NCI-H2107 treated with DMSO at 0.1 percent for 48 hours (cell line): ENCODE data around the gene TRERF1.

Source experiments
- DNase-seq: peaks from one replicate; lab custom pipeline; 2025; ENCODE audit not compliant: unreplicated experiment; lab: John Stamatoyannopoulos, UW

The TRERF1 gene

DNA sequence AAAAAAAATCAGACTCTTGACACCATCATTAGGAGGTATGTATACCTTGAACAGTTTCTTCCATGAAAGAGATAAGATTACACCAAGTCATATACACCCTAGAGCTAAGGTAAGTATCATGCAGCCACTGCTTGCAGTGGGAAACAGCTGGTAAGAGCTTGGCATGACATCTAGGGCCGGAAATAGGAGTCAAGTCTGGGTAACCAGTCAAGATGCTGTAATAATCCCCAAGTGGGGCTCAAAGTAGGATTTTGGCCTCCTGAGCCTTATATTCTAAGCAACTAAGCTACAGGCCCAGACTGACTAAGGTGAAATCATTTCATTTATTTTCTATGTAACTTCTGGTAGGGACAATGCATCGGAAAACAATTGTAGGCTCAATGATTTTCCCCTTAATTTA is 23.9 kb downstream of the TRERF1 start:
- DNase-seq: no peak

DNA sequence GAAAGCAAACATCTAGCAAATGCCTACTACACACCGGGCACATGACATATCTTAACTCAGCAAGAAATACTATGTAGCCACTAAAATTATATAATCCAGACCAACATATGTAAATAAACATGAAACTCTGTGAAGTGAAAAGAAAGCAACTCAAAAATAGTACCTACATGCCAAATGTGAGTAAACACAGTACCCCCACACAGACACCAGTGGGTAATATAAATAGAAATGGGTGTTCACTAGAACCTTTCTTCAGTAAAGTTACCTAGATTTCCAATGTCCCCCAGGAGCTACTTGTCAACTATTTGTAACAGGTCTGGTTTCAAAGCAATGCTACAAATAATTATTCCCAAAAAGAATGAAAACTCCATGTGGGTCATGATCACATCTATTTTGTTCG is 25.5 kb downstream of the TRERF1 start:
- DNase-seq: no peak

DNA sequence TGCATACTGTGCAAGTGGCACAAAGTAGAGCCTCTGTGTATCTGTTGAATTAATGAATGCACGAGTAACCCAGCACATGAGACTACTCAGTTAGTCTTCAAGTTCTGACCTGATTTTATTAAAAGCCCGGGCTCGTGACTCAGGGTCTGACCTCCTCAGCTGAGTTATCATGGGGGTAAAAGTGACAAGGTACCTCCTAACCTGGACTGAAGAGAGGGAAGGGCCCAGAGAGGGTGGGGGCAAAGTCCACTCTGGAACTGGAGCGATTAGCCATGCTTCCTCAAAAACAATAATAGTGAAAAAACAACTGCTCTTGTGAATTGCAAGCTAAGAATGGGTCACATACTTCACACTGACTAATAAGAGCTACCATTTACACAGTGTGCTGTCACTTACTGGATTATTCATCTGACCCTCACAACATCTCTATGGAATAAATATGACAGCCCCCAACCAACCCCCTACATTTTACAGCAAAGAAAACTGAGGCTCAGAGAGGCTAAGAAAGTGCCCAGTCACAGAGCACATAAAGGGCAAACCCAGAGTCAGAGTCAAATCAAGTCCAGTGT is 26.7 kb downstream of the TRERF1 start:
- no peak for DNase-seq

DNA sequence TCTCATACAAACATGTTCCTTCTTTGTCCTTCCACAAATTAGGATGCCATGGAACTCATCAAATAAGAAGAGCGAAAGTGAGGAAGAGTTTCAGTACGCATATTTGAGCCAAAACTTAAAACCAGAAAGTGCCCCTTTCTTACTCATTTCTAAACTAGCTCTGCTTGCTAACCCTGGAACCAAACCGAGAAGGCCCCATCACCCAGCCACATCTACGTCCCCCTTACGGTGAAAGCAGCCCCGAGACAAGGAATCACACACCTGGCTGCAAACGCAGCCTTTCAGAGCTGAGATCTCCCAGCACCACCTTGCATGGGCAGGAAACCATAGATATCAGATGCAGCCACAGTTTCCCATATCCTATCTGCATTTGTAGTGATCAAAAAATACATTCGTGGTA is 28.5 kb downstream of the TRERF1 start:
- DNase-seq: no peak

DNA sequence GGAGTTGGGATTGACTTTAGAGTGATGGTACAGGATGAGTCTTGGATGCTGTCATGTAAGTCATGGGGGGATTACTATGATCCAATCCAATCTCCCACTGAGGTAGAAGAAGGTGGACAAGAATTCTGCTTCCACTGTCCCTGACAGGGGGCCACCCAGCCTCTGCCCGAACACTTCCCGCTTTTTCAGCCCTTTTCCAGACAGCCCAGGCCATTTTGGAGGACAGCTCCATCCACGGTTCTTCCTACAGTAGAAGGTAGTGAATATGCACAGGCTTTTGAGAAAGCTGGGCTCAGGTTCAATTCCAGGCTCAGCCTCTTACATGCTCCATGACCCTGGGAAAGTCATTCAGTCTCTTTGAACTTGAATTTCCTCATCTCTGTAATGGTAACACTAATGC is 31.0 kb downstream of the TRERF1 start:
- DNase-seq: no peak

DNA sequence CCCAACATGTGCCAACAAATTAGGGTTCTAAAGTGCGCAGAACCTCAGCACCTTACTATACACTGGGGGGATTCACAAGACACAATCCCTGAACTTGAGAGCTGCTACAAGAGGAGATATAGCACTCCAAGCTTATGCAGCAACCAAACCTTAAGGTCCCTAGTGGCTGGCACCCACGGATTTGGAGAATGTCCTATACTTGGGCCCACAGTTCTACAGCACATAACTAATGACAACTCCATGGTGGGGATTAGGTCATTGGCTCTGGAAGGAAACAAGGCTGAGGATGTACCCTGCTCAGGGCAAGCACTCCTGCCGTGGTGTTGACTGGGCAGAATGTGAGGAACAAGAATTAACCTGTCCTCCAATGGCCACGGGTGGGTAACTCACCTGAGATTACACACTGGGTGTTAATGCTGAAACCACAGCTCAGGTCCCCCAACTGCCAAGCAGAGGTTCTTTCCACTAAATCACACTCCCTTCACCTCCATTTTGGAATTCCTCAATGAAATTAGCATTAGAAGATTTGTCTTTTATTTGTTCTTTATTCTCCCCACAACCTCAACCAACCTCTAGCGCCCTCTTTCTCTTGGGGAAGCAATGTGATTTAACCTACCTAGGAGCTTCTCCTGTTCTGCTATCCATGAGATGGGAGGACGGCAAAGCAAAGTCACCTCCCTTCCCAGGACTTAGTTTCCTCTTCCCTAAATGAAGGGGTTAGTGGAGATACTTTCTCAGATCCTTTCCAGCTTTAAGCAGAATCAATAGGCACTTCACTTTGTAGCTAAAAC is 32.0 kb downstream of the TRERF1 start:
- DNase-seq: no peak

DNA sequence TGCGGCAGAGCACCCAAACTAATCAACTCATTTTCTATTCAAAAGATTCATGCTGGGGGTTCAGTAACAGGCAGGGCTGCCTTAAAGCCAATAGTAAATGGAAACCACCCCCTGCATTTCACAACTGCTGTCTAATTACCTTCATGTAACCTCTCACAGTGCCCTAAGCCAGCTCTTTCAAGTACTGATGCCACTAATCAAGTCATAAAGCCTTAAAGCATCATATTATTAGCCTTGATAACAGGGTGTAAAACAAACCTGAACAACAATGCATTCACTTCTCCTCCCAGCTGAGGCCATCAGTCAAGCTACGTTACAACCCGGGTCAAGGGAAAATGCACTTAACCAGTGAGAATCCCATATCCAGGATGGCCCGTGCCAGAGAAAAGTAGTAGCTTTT is 33.0 kb downstream of the TRERF1 start:
- no peak for DNase-seq

DNA sequence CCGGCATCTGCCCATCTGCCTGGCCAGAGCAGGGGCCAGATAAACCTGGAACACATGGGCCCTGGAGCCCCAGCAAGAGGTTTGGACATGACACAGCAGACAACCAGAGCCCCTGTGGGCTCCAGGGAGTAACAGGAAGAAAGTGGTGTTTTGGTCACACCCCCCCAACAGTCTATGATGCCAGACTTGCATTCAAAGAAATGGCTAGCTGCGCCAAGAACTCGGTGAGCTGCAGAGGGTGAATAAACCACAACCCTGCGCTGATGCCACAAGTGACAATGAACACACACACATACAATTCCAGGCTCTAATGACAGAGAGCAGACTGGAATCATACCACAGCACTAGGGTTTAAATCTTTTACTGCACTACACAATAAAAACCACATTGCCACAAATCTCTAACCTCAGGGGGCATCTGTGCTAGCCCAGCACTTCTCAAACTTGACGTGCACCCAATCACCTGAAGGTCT is 34.0 kb downstream of the TRERF1 start:
- peak; percentile 23 for DNase-seq

DNA sequence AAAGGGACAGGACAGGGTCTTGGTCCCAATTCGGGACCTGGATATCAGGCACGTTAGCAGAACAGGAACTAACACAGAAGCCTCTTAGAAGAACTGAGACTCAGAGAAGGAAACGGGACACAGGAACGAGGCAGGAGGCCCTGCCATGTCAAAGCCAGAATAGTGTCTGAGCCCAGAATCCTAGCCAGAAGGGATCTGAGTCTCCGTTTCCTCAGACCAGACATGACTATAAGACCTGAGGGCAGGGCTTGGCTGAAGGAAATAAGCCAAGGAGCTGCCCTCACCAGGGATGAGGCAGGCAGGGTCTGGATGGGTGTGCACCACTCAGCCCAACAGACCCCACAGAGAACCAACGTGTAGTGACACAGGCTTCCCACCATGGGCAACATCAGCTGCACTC is 40.3 kb downstream of the TRERF1 start:
- no peak for DNase-seq

DNA sequence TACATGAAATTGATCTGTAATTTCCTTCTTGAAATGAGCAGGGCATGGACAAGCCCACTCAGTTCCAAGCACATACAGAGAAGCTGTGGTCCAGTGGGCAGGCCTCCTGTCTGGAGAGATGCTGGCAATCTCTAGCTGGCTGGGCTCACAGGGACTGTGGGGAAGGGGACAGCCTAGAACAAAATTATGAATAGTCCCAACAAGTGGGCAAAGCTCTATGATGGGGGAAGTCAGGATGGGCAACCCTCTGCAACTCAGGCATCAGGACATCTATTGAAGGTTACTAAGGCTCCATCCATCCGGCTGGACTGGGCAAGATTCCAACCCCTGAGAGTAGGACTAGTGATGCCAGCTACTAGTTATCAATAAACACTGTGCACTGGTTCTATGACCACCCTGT is 40.9 kb downstream of the TRERF1 start:
- DNase-seq: no peak

DNA sequence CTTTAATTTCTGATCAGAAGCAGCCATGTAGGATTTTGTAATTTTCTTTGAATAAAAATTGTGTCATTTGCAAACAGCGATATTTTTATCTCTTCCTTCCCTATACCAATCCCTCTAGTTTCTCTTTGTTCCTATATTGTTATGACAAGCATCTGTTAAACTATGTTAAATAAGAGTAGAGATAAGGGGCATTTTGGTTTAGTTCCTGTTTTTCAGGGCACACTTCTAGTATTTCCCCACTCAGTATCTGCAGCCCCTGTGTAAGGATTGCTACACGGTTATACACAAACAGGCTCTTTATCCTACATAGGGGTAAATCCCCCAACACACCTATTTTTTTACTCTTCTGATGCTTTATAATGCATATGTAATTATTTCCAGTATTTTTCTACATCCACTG is 42.1 kb downstream of the TRERF1 start:
- DNase-seq: no peak

DNA sequence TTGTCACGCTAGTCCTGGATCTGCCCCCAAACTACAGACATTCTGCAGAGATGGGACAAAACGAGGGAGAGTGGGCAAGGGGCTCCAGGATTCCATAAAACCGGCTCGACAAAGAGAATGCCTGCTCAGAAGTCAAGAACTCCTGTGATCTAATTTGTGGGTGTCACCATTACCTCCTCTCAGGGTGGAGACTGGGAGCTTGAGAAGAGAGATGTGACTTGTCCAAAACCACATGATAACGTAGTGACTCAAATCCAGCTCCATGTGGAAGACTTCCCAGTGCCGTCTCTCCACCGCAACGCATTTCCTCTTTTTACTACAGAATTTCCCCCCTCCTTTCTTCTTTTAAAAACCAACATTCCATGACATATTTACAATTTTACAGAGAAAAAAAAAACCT is 44.3 kb downstream of the TRERF1 start:
- DNase-seq: no peak

DNA sequence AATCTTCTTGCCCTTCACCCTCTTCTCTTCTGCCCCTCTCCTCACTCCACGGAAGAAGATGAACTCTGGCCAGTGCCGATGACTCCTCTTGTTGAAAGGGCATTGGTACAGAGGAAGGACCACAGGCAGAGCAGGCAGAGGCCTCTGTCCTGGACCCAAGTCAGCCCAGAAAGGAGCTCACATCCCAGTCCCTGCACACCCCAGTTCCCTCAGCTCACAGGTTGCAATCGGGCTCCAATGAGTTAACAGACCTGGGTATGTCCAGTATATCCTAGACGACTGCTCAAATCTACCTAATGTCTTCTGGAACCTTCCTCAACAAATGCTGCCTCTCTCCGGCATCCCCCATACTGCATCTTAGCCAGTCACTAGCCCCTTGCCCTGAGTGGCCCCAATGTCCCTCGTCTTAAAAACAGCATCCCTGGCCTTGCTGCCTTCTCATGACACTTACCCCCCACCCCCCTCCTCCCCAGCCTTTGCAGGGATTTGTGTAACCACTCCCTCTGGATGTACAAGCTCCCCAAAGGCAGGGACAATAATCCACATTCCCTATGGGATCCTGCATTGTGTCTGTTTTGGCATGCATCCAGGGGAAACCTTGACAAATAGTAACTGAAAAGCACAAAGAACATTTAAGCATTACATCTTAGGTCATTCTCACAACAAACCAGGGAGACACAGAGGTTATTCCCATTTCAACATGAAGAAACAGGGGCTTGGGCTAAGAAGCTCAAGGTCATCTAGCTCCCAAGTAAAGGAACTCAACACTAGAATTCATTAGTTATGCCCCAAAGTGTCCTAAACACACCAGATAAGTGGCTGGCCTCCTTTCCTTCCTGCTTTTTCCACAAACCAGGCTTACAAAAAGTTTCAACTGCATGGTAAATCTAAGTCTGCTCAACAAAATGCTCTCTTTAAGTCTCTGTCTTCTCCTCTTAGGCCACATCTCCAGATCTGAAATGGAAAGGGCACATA is 45.1 kb downstream of the TRERF1 start:
- DNase-seq: no peak

DNA sequence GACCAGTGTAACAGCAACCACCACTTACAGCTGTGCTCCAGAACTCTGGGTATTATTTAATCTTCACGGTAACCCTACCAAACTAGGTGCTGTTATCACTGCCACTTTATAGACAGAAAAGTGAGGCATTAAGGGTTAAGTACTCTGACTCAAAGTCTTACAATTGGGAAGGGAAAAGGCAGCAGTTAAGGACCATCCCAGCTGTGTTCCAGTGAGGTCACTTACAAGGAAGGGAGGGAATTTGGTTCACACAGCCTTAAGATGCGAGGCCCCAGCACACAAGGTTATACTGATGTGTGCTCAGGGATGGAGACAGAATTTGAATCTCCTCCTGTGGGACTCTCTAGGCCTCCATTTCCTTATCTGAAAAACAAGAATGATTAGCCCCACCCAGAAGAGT is 46.7 kb downstream of the TRERF1 start:
- no peak for DNase-seq

DNA sequence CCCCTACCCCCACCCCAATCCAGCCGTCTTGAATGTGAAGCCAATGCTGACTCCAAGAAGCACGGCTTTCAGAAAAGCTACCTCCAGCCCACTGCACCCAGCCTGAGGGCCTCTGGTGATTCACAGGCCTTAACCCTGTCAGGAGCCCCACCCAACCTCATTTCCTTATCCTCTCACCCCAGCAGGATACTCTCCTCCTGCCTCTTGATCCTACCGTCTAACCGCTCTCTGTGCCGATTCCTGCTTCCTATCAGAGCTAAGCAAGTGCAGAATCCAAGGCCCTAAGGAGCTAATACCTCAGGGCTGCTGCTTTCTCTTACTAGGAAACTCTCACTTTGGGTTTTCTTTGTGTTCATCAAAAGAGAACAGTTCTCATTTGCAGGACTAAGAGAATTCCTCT is 47.2 kb downstream of the TRERF1 start:
- no peak for DNase-seq

DNA sequence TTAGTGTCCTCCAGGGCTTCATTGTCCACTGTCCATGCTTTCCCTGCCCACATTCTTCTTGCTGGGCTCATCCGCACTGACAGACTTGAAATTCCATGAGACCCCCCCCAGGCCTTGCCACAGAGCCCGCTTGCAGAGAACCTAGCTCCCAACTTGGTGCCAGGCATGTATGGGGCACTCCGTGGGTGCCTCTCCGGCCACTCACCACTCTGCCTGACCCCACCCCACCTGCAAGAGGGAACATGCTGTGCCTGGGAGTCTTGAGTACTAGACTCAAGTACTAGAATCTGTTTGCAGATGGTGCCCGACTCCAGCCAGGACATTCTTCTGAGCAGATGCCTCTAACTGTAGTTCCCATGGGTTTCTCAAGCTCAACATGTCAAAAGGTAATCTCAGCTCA is 47.9 kb downstream of the TRERF1 start:
- DNase-seq: no peak

DNA sequence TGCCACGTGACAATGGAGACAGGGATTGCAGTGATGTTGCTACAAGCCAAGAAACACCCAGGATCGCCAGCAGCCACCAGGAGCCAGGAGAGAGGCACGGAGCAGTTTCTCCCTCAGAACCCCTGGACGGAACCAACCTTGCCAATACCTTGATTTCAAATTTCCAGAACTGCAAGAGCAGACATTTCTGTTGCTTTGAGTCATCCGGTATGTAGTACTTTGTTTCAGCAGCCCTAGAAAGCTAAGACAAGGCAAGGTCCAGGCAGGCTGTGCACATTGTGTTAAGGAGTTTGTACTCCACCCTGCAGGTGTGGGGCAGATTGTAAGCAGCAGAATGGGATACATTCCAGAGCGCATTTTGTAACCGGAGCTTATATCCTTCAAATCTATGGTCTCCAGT is 48.3 kb downstream of the TRERF1 start:
- DNase-seq: no peak

DNA sequence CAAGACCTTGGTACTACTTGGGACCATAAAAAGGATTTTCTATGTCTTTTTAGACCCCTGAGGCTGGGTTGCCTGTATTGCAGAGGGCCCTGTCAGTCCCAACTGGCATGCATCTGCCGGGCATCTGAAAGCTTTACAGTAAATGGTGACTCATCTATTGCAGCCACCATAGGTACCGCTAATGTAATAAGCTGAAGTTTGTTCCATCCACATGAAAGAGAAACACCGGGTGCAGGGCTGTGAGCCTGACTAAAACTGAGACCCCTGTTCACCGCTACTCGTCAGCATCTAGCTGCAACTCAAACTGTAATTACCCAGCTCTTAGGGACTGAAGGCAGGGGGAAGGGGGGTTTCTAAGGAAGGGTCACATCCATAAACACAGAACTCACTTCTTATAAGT is 49.5 kb downstream of the TRERF1 start:
- no peak for DNase-seq

DNA sequence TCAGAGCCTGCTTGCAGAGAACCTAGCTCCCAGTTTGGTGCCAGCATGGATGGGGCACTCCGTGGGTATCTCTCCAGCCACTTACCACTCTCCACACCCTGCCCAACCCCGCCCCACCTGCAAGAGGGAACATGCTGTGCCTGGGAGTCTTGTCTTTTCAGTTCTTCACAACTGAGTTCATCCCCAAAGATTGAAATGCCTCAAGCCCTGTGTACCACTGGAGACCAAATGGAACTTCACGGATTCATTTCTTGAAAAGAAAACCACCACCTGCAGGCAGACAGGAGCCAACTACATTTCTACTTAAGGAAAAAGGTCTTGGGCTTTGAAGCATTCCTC is 50.1 kb downstream of the TRERF1 start:
- no peak for DNase-seq

DNA sequence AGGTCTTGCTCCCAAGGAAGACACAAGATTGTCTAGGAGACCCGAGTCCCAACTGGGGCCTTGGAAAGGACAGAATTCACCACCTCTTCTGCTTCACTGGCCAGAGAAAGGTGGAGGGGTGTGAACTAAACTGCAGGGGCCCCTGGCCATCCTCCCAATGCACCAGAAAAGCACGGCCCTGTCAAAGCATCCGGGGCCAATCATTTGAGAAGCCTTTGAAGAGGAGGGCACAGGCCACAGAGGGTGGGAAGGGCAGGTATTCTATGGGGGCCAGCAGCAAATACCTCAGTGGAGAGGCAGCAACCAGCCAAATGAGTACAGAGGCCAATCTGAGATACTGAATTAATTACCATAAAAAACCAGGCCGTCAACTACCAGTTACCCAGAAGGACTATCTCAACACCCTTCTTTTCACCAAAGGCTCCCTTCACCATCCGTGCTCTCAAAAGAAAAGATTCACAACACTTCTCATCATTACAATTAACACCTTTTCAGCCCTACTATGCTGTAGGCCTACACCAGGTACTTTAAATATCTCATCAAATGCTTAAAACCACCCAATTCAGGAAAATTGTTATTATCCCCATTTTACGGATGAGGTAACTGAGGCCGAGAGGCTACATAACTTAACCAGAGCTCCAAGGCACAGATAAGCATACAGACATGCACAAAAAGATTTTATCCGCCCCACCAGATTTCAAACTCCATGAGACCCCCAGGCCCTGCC is 50.7 kb downstream of the TRERF1 start:
- no peak for DNase-seq

DNA sequence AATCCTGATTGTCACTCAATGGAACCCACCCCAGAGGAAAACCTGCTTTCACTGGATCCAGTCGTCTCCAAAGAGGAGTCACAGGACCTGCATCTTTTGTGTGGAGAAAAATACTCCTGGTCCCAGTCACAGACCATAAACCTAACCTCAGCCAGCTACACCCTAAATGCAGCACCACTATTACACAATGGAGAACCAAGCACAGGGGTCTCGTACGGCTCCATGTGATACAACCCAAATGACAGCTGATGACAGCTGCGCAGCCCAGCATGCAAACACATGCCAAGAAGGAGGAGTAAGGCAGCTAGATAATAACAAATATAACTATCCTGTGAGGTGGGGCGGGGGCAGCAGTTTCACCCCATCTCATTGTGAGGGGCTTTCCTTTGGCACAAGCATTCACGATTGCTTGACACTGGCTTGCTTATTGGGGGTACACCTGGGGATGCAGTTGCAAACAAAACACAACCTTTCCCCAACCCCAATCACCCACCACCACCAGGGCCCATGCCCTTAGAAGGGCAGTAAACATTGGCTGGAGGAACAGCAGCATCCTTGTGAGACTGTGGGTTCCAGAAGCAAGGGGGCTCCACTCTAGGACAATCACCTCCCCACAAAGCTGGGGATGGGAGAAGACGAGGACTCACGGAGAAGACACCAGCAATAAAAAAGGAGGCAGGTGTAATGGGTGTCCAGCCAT is 51.5 kb downstream of the TRERF1 start:
- no peak for DNase-seq
